ENCODE results near the gene GLIPR1. TPM values are rescaled to one million over a fixed set of nuclear protein-coding genes. Genes with fewer than 3 reads are reported as not detected.

The GLIPR1 gene
- total and polyA plus RNA-seq, 2 donors (not counting 3 experiments of a cell fraction or from before 2014, with no cell fraction given), result 98.8 to 108 TPM

DNA sequence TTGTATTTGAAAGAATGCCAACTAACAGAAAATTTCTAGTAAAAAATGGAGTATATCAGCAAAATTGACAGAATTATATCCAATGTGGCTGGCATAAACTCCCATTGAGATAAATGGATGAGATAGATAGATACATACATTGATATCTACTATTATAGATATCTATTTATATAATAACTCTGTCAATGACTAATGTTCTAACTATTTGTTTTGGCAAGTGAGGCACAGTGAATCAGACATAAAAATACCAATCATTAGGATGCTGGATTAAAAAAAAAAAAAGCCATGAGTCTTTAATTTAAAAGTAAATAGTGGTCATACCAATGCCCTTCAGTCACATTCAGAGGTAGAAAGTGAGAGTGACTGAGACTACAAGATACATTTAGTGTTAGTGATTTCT, 33.7 kb upstream of the GLIPR1 start:
- H3K9me3 ChIP-seq (replicated peaks; ENCODE audit: control insufficient read depth, insufficient read depth, low read length), result no peaks in the 10 kb centered on the region
- H3K79me2 ChIP-seq (ENCODE audit: control insufficient read depth, insufficient read depth, low read length), result no peaks in the 10 kb centered on the region
- DNase-seq (ENCODE audit: low read depth, low spot score) (peak; percentile 52), FAIRE-seq (no peak)
- no peak overlapping the region for H3K4me2 ChIP-seq (ENCODE audit: insufficient read depth, low read length)
- no peak overlapping the region for H3K27ac ChIP-seq (ENCODE audit: insufficient read depth, low read depth, low read length)
- intact Hi-C loops (cut with micrococcal nuclease), result loop anchor here (2.0 kb wide), 1 partner anchor 34 kb away; the partner anchor contains the start of gene GLIPR1
- CTCF ChIA-PET, result interaction anchor here (0.9 to 1.6 kb wide), 6 partner anchors 10 to 112 kb away, joined by 3 to 5 read pairs (median 4); partner anchors contain the start of genes GLIPR1, GLIPR1L1 and GLIPR1L2
- no peaks in the 10 kb centered on the region for H3K9me1 ChIP-seq (replicated peaks; ENCODE audit: control insufficient read depth, extremely low read depth, insufficient read depth, low read length)
- TF ChIP-seq EZH2 (IDR thresholded peaks at IDR 0.05; ENCODE audit: borderline replicate concordance, low read depth, low read length, severe bottlenecking) (no peak), POLR2A (IDR thresholded peaks at IDR 0.05; ENCODE audit: low read depth, low read length) (no peak), MYC (IDR thresholded peaks at IDR 0.05; ENCODE audit: low read depth, low read length) (no peak), FOS (IDR thresholded peaks at IDR 0.05; ENCODE audit: borderline replicate concordance, insufficient read depth, low read length) (peak; percentile 65)
- no peaks in the 10 kb centered on the region for H3K27me3 ChIP-seq (ENCODE audit: control insufficient read depth in 2 of 2, insufficient read depth in 2 of 2, low read length in 2 of 2)
- no peaks in the 10 kb centered on the region for H3K36me3 ChIP-seq (ENCODE audit: control insufficient read depth in 2 of 2, extremely low read depth in 1 of 2, insufficient read depth in 2 of 2, low read length in 2 of 2)
- dilution Hi-C loops (cut with MboI; ENCODE audit: extremely low pct_ligation_motif_present, low sequenced_read_pairs), result no loop called here
- H4K20me1 ChIP-seq (replicated peaks; ENCODE audit: control insufficient read depth, extremely low read depth, insufficient read depth, low read length), result no peaks in the 10 kb centered on the region
- H3K9ac ChIP-seq (replicated peaks; ENCODE audit: extremely low read depth, insufficient read depth, low read length), result no peak overlapping the region
- BruUV-seq (replicated peaks), result no TSS peak
- no peak overlapping the region for H3K4me3 ChIP-seq (replicated peaks in 1 of 3; ENCODE audit: insufficient read depth in 1 of 3, low read depth in 1 of 3, low read length in 3 of 3)
- peaks cover 9% of the 10 kb centered on the region for H3K4me1 ChIP-seq (ENCODE audit: control insufficient read depth, extremely low read depth, insufficient read depth, low read length)
- no peak overlapping the region for H2AFZ ChIP-seq (ENCODE audit: low read depth, low read length)
- POLR2A ChIA-PET, result interaction anchor here (1.1 kb wide), 2 partner anchors 34 to 36 kb away, joined by 3 to 4 read pairs; partner anchors contain the start of gene GLIPR1

DNA sequence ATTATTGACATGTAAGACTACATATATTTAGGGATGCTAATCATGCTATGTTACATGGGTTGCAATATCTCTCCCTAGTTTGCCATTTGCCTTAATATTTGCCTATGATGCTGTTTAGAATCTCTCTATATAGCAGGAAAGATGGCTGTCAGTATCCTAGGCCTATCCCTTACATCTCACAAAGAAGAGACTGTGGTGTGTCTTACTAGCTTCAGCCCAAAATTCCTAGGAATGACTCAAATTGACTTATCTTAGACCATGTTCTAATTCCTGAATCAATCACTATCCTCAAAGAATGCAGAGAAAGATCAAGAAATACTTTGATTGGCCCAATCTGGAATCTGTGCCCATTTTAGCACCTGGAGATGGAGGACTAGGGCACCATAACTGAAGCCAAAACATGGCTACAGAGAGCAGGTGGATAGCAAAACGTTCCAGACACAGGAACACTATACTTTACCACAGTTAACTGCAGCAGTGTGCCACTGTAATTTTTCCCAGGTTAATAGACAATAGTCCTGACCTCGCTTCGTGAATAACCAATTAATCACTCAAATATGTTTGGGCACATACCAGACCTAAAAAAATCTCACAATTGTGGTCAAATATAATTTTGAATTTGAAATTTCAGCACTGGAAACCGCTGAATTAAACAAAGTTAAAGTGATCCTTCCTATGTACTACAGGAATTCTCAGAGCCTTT, 32.7 kb upstream of the GLIPR1 start:
- Histone ChIP-seq H3K4me1 (ENCODE audit: control insufficient read depth, extremely low read depth, insufficient read depth, low read length) (peaks cover 9% of the 10 kb centered on the region), H3K27me3 (ENCODE audit: control insufficient read depth in 2 of 2, insufficient read depth in 2 of 2, low read length in 2 of 2) (no peaks in the 10 kb centered on the region), H2AFZ (ENCODE audit: low read depth, low read length) (no peak overlapping the region), H3K9ac (replicated peaks; ENCODE audit: extremely low read depth, insufficient read depth, low read length) (no peak overlapping the region), H3K27ac (ENCODE audit: insufficient read depth, low read depth, low read length) (no peak overlapping the region), H3K9me3 (replicated peaks; ENCODE audit: control insufficient read depth, insufficient read depth, low read length) (no peaks in the 10 kb centered on the region), H3K9me1 (replicated peaks; ENCODE audit: control insufficient read depth, extremely low read depth, insufficient read depth, low read length) (no peaks in the 10 kb centered on the region), H3K36me3 (ENCODE audit: control insufficient read depth in 2 of 2, extremely low read depth in 1 of 2, insufficient read depth in 2 of 2, low read length in 2 of 2) (no peaks in the 10 kb centered on the region), H4K20me1 (replicated peaks; ENCODE audit: control insufficient read depth, extremely low read depth, insufficient read depth, low read length) (no peaks in the 10 kb centered on the region), H3K4me2 (ENCODE audit: insufficient read depth, low read length) (peak overlapping the region; percentile 2), H3K79me2 (ENCODE audit: control insufficient read depth, insufficient read depth, low read length) (no peaks in the 10 kb centered on the region), H3K4me3 (replicated peaks in 1 of 3; ENCODE audit: insufficient read depth in 1 of 3, low read depth in 1 of 3, low read length in 3 of 3) (no peak overlapping the region)
- DNase-seq (ENCODE audit: low read depth, low spot score) (no peak), FAIRE-seq (no peak)
- CTCF ChIA-PET, result interaction anchor here (0.9 to 1.5 kb wide), 3 partner anchors 11 to 113 kb away, joined by 3 to 4 read pairs (median 4); partner anchors contain the start of gene GLIPR1L1
- intact Hi-C loops (cut with micrococcal nuclease) (loop anchor here (2.0 kb wide), 1 partner anchor 33 kb away; the partner anchor contains the start of gene GLIPR1), dilution Hi-C loops (cut with MboI; ENCODE audit: extremely low pct_ligation_motif_present, low sequenced_read_pairs) (no loop called here)
- TF ChIP-seq MYC (IDR thresholded peaks at IDR 0.05; ENCODE audit: low read depth, low read length) (no peak), EZH2 (IDR thresholded peaks at IDR 0.05; ENCODE audit: borderline replicate concordance, low read depth, low read length, severe bottlenecking) (no peak), POLR2A (IDR thresholded peaks at IDR 0.05; ENCODE audit: low read depth, low read length) (no peak), POLR2AphosphoS5 (IDR thresholded peaks at IDR 0.05; ENCODE audit: insufficient read depth, low read depth, low read length) (no peak)
- BruUV-seq (replicated peaks), result no TSS peak
- POLR2A ChIA-PET, result interaction anchor here (1.1 kb wide), 1 partner anchor 33 kb away, joined by 3 read pairs; the partner anchor contains the start of gene GLIPR1
